Gastroesophageal sphincter (tissue), 4 donors: ENCODE data around the gene C14orf180. TPM values are rescaled to one million over a fixed set of nuclear protein-coding genes. Genes with fewer than 3 reads are reported as not detected.

ENCODE experiments used
- ATAC-seq: fragments of 150-250 bp; one replicate; pipeline ENCODE4 v1.9.1; 2016; ENCODE audit warnings: mild to moderate bottlenecking, moderate library complexity
- H3K27ac ChIP-seq, 4 donors: fragments of 200-600 bp; sonication (generic) in 3 of 4; 1 replicate in 3 of 4; 2 replicates in 1 of 4; pipeline ENCODE4 v1.5.1; 2016 to 2019
- H3K27me3 ChIP-seq: fragments of 200-600 bp; sonication (generic); one replicate; pipeline ENCODE4 v1.5.1; 2019
- H3K36me3 ChIP-seq, 2 donors: fragments of 200-600 bp; sonication (generic); one replicate each; pipeline ENCODE4 v1.5.1; 2019; ENCODE audit warnings: control low read depth in 1 of 2
- H3K4me1 ChIP-seq, 3 donors: fragments of 200-600 bp; sonication (generic); 1 replicate in 2 of 3; 2 replicates in 1 of 3; pipeline ENCODE4 v1.5.1; 2016 to 2019; ENCODE audit warnings: control low read depth in 2 of 3
- H3K4me3 ChIP-seq, 2 donors: fragments of 200-600 bp; sonication (generic); one replicate each; pipeline ENCODE4 v1.5.1; 2019; ENCODE audit warnings: mild to moderate bottlenecking in 1 of 2, moderate library complexity in 1 of 2
- H3K9me3 ChIP-seq, 3 donors: fragments of 200-600 bp; sonication (generic); one replicate each; pipeline ENCODE4 v1.5.1; 2017 to 2019; ENCODE audit warnings: control low read depth in 2 of 3
- CTCF ChIP-seq, 4 experiments: fragments of 200-600 bp in 2 of 4; fragments of 450-650 bp in 2 of 4; sonication (generic) in 1 of 4; IDR thresholded peaks; one replicate each; pipeline ENCODE4 v1.5.1; 2017 to 2019; ENCODE audit warnings: antibody characterized with exemption in 4 of 4, mild to moderate bottlenecking in 2 of 4, moderate library complexity in 2 of 4
- EP300 ChIP-seq: sonication (generic); formaldehyde crosslinking; IDR thresholded peaks from one replicate; pipeline ENCODE4 v1.6.1; 2017; ENCODE audit warnings: antibody characterized with exemption, mild to moderate bottlenecking
- POLR2A ChIP-seq, 2 donors: fragments of 450-650 bp; IDR thresholded peaks; one replicate each; pipeline ENCODE4 v1.6.1; 2017; ENCODE audit warnings: antibody characterized with exemption in 2 of 2, mild to moderate bottlenecking in 2 of 2, moderate library complexity in 1 of 2
- POLR2AphosphoS5 ChIP-seq: sonication (generic); formaldehyde crosslinking; IDR thresholded peaks from one replicate; pipeline ENCODE4 v1.6.1; 2017; ENCODE audit warnings: antibody characterized with exemption
- WGBS, 2 donors: methylation state at CpG; one replicate each; pipeline ENCODE4 v1.1.5; 2018; ENCODE audit warnings: low coverage in 1 of 2; 5-methylcytosine and 5-hydroxymethylcytosine counted together
- total RNA-seq, 4 donors: library from RNA; depleted of rRNA; stranded (reverse); fragments of >200 nt; gene quantifications; one replicate each; pipeline ENCODE4 v1.1.0, GENCODE V29; 2016

Gene C14orf180
- total RNA-seq, 4 donors from 2014 or later = 0.54 to 0.78 TPM; not detected in 2

DNA sequence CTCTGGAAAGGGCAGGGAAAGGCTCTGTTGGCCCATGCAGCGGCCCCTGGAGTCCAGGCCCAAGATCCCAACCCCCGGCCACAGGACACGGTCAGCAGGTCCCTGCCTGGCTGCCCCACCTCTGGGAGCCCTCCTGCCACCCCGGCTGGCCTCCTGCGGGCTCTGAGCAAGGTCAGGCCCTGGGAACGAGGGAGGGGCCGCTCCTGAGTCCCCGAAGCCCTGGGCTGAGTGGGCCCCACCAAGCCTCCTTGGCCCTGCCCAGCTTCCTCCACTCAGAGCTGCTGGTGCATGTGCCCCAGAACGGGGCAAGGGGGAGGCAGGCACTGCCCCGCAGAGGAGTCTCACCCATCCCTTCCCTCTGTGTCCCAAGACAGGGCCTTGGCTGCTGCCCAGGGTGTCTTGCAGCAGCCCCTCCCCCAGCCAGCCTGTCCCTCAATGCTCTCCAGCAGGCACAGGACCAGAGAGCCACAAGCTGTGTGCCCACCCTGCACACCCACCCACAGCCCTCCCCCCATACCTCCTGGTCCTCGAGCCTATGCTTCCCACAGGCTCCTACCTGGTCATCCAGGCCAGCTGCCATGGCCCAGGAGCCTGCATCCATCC lies 7.4 kb upstream of the C14orf180 start:
- Histone ChIP-seq H3K36me3 (no peaks in the 10 kb centered on the region), H3K4me1 (no peaks in the 10 kb centered on the region), H3K27ac (no peak overlapping the region), H3K9me3 (no peaks in the 10 kb centered on the region), H3K4me3 (no peak overlapping the region), H3K27me3 (peaks cover 87% of the 10 kb centered on the region)
- no CpG with 5 or more reads among the region's 11 CpGs for WGBS, 2 donors
- no peak for ATAC-seq
- TF ChIP-seq CTCF (IDR thresholded peaks at IDR 0.05) (no peak), POLR2A (IDR thresholded peaks at IDR 0.05) (no peak), POLR2AphosphoS5 (no peak), EP300 (no peak)

DNA sequence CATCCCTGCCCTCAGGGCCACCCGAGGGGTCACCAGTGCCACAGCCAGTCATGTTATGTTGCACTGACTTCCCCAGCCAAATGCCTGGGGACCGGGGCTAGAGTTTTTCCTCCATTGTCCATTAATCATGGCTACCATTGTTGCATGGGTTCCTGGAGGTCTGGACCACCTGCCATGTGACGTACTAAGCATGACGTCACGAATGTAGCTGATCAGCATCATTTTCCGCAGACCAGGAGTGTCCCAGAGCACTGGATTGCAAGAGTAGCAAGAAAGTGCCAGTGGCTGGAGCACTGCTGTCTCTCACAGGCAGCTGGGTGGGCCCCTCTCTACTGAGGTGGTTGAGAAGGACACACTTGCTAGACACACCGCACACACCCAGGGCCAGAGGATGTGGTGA lies 6.9 kb upstream of the C14orf180 start:
- TF ChIP-seq EP300 (no peak), POLR2A (IDR thresholded peaks at IDR 0.05) (no peak), CTCF (IDR thresholded peaks at IDR 0.05) (no peak), POLR2AphosphoS5 (no peak)
- no peaks in the 10 kb centered on the region for H3K36me3 ChIP-seq
- no peaks in the 10 kb centered on the region for H3K9me3 ChIP-seq
- WGBS, 2 donors = 72 to 91% methylated on average over 2 to 4 of the region's 7 CpGs
- no peaks in the 10 kb centered on the region for H3K4me1 ChIP-seq
- H3K4me3 ChIP-seq = no peak overlapping the region
- no peak for ATAC-seq
- no peak overlapping the region for H3K27ac ChIP-seq
- H3K27me3 ChIP-seq = peaks cover 87% of the 10 kb centered on the region

DNA sequence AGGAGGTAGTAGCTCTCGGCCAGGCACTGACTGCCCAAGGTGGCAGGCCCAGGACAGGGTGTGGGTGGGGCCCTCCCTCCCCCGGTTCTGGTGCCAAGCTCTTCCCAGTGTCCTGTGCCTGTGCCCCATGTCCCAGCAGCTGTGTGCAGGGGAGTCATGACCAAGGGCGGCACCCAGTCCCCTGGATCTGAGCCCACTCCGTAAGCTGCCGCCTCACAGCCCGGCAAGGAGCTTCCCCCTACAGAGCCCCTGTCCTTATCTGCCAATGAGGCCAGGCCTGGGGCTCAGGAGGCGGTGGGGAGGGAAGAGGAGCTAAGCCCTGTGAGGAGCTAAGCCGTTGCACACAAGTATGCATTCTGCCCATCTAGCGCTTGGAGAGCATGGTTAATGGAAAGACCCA lies 5.6 kb upstream of the C14orf180 start:
- Histone ChIP-seq H3K36me3 (no peaks in the 10 kb centered on the region), H3K4me1 (no peaks in the 10 kb centered on the region), H3K27ac (no peak overlapping the region), H3K4me3 (no peak overlapping the region), H3K9me3 (no peaks in the 10 kb centered on the region), H3K27me3 (peaks cover 86% of the 10 kb centered on the region)
- WGBS, 2 donors = 80% methylated on average over 1 of the region's 9 CpGs; no CpG with 5 or more reads in 1 of the 2 donors
- no peak for TF ChIP-seq CTCF (IDR thresholded peaks at IDR 0.05)
- TF ChIP-seq EP300 = no peak
- no peak for TF ChIP-seq POLR2AphosphoS5
- no peak for TF ChIP-seq POLR2A (IDR thresholded peaks at IDR 0.05)
- no peak for ATAC-seq

- ATAC-seq = no peak
- no peak overlapping the region for H3K4me3 ChIP-seq
- no peak overlapping the region for H3K27ac ChIP-seq
- H3K4me1 ChIP-seq = peaks cover 0 to 5% (median 0%) of the 10 kb centered on the region in 3 donors
- TF ChIP-seq POLR2A (IDR thresholded peaks at IDR 0.05) = no peak
- no peak for TF ChIP-seq CTCF (IDR thresholded peaks at IDR 0.05)
- TF ChIP-seq POLR2AphosphoS5 = no peak
- TF ChIP-seq EP300 = no peak
- WGBS, 2 donors = 67% methylated on average over 8 to 11 of the region's 14 CpGs
- H3K9me3 ChIP-seq = no peaks in the 10 kb centered on the region
- peaks cover 87% of the 10 kb centered on the region for H3K27me3 ChIP-seq
- H3K36me3 ChIP-seq = no peaks in the 10 kb centered on the region
Measured at GRCh38 chr14:104574536-104574935, 5.0 kb upstream of the C14orf180 start.

GRCh38 chr14:104574978-104575583 lies 4.5 kb upstream of the C14orf180 start:
- no peak for ATAC-seq
- Histone ChIP-seq H3K9me3 (no peaks in the 10 kb centered on the region), H3K4me1 (peaks cover 0 to 11% (median 0%) of the 10 kb centered on the region in 3 donors), H3K36me3 (no peaks in the 10 kb centered on the region), H3K27ac (no peak overlapping the region), H3K4me3 (no peak overlapping the region), H3K27me3 (peaks cover 87% of the 10 kb centered on the region)
- TF ChIP-seq POLR2A (IDR thresholded peaks at IDR 0.05) (no peak), EP300 (no peak), POLR2AphosphoS5 (no peak), CTCF (IDR thresholded peaks at IDR 0.05) (no peak)
- 60 to 70% methylated on average over 2 to 4 of the region's 31 CpGs for WGBS, 2 donors
